Pancreas (tissue), 10 donors: Measurements from ENCODE around the gene TMBIM6. TPM values are rescaled to one million over a fixed set of nuclear protein-coding genes. Genes with fewer than 3 reads are reported as not detected.
"Not testable (repeated sequence)": the region's sequence is repeated elsewhere in the genome, so short reads cannot be mapped to it uniquely, and the experiment has no call there.

Source experiments
- ATAC-seq, 4 donors: fragments of 200-7000 bp; cut with Tn5 transposase; one replicate each; pipeline versions ENCODE4 v1.8.0 to v1.9.1; 2020; ENCODE audit warnings: mild to moderate bottlenecking in 4 of 4, moderate library complexity in 4 of 4
- DNase-seq, 6 donors: peaks; one replicate each; pipeline ENCODE4 v3.0.0-alpha.2; 2020
- FAIRE-seq: peaks from 2 replicates; lab custom pipeline; 2012; peaks lifted over from hg19 to GRCh38; lab: Jason Lieb, UNC
- H3K27ac ChIP-seq, 4 donors: fragments of 200-600 bp; sonication (generic); 1 replicate in 3 of 4; 2 replicates in 1 of 4; pipeline versions ENCODE4 v1.5.0 to v1.8.0; 2020
- H3K27me3 ChIP-seq, 4 donors: fragments of 200-600 bp; one replicate each; pipeline ENCODE4 v1.8.0; 2021
- H3K36me3 ChIP-seq, 3 donors: fragments of 200-600 bp; sonication (generic) in 1 of 3; one replicate each; pipeline versions ENCODE4 v1.5.0 to v1.8.0; 2020 to 2021
- H3K4me1 ChIP-seq, 3 donors: fragments of 200-600 bp; one replicate each; pipeline ENCODE4 v1.8.0; 2021
- H3K4me3 ChIP-seq, 4 donors: fragments of 200-600 bp; sonication (generic) in 2 of 4; one replicate each; pipeline versions ENCODE4 v1.5.0 to v1.8.0; 2020 to 2021
- H3K9me3 ChIP-seq, 4 donors: fragments of 200-600 bp; one replicate each; pipeline ENCODE4 v1.8.0; 2021
- CTCF ChIP-seq, 4 donors: fragments of 200-600 bp; sonication (generic) in 3 of 4; IDR thresholded peaks; one replicate each; pipeline versions ENCODE4 v1.5.0 to v1.8.0; 2021; ENCODE audit warnings: antibody characterized with exemption in 4 of 4
- WGBS, 2 donors: extraction: QIAGEN DNeasy Blood & Tissue Kit; methylation state at CpG; one replicate each; pipeline ENCODE4 v1.1.7; 2013; 5-methylcytosine and 5-hydroxymethylcytosine counted together
- intact Hi-C, 3 donors: fragments of 100-400 bp; cut with DNase I; formaldehyde crosslinking; loops; one replicate each; pipeline versions ENCODE4 v1.11.1 to v1.14.2; 2022
- polyA plus RNA-seq, 2 donors: library from polyadenylated mRNA; stranded (reverse); fragments of 200-250 nt; gene quantifications; one replicate each; pipeline ENCODE4 v1.2.3, GENCODE V29; 2013
- total RNA-seq, 6 donors: library from RNA; stranded (reverse); fragmentation: NEBNext Ultra II Directional in 4 of 6; extraction: Animal tissue kit (Norgen Biotek cat#: 25700) in 4 of 6; gene quantifications; one replicate each; pipeline versions ENCODE4 v1.2.1 to v1.2.4, GENCODE V29; 2021 to 2023
- donor health status: healthy with polysubstance abuse.
- donor health status: DM: no; HTN: no; CAD: no; lungs with moderate emphysema.
- donor health status: DM: no; HTN: no; CAD: no.
- donor health status: control.
- donor health status: control.
- donor health status: Bipolar disorder and iron deficiency.
- donor health status: DM: yes; HTN: yes; CAD: no.
- donor health status: DM: no; HTN: no; CAD: no.
- donor health status: DM: no; HTN: no; CAD: no.
- donor health status: DM: yes; HTN: yes; CAD: no.

TMBIM6 gene
- total and polyA plus RNA-seq, 8 donors = 71.1 to 367 (median 256) TPM

- no peaks in the 10 kb centered on the region for H3K4me1 ChIP-seq
- WGBS, 2 donors = 47 to 49% methylated on average over 8 of the region's 8 CpGs
- peak in 3 of 4 donors; percentile 28 to 33 (median 33) for TF ChIP-seq CTCF (IDR thresholded peaks at IDR 0.05)
- H3K36me3 ChIP-seq = peaks cover 5 to 60% (median 53%) of the 10 kb centered on the region in 3 donors
- H3K9me3 ChIP-seq = no peaks in the 10 kb centered on the region
- no peak for FAIRE-seq
- no peaks in the 10 kb centered on the region for H3K27me3 ChIP-seq
- intact Hi-C loops = no loop called here
- no peak overlapping the region for H3K27ac ChIP-seq
- DNase-seq = peak in 5 of 6 donors; percentile 35 to 81 (median 62)
- peak in 3 of 4 donors; percentile 65 to 81 (median 79) for ATAC-seq
- no peak overlapping the region for H3K4me3 ChIP-seq
These were observed 21.7 kb downstream of the TMBIM6 start for GRCh38 chr12:49763006-49763591.

GRCh38 chr12:49764126-49764525 is 22.8 kb downstream of the TMBIM6 start:
- ATAC-seq = no peak
- intact Hi-C loops = no loop called here

DNA sequence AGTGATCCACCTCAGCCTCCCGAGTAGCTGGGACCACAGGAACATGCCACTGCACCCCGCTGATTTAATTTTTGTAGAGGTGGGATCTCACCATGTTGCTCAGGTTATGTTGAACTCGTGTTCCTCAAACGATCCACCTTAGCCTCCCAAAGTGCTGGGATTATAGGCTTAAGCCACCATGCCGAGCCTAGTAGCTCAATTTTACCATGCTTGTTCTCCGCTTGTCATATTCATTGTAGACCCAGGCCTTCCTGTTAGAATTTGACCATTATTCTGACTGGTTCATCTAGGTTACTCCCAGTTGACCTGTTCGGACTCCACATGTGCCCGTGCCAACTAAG is 24.7 kb downstream of the TMBIM6 start:
- TF ChIP-seq CTCF (IDR thresholded peaks at IDR 0.05) = no peak

More at GRCh38 chr12:49764126-49764525, 22.8 kb downstream of the TMBIM6 start:
- no peak overlapping the region for H3K27ac ChIP-seq
- DNase-seq = no peak
- H3K9me3 ChIP-seq = no peaks in the 10 kb centered on the region
- 81 to 88% methylated on average over 3 of the region's 3 CpGs for WGBS, 2 donors
- no peak for TF ChIP-seq CTCF (IDR thresholded peaks at IDR 0.05)
- no peak overlapping the region for H3K4me3 ChIP-seq
- no peaks in the 10 kb centered on the region for H3K4me1 ChIP-seq
- no peak for FAIRE-seq
- peaks cover 5 to 50% (median 43%) of the 10 kb centered on the region in 3 donors for H3K36me3 ChIP-seq
- no peaks in the 10 kb centered on the region for H3K27me3 ChIP-seq

DNA sequence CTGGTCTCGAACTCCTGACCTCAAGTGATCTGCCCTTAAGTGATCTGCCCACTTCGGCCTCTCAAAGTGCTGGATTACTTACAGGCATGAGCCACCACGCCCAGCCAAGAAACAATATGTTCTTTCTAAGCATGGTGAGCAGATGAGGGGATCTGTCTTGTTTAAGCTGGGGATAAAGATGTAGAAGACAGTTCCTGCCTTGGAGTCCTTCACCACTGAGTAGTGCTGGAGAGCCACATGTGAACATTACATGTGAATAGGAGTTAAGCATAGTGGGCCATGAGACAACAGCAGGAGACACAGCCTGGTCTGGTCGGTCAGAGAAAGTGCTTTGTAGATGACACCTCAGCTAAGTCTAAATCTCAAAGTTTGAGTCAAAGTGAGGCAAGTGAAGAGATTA is 26.0 kb downstream of the TMBIM6 start:
- FAIRE-seq = no peak
- H3K4me1 ChIP-seq = no peaks in the 10 kb centered on the region
- H3K27ac ChIP-seq = no peak overlapping the region
- no peaks in the 10 kb centered on the region for H3K9me3 ChIP-seq
- intact Hi-C loops = no loop called here
- WGBS, 2 donors = 71 to 72% methylated on average over 4 of the region's 4 CpGs
- no peak overlapping the region for H3K4me3 ChIP-seq
- no peak for TF ChIP-seq CTCF (IDR thresholded peaks at IDR 0.05)
- peaks cover 2 to 20% (median 15%) of the 10 kb centered on the region in 3 donors for H3K36me3 ChIP-seq
- H3K27me3 ChIP-seq = no peaks in the 10 kb centered on the region
- ATAC-seq = no peak
- DNase-seq = no peak

More for the DNA sequence above, 24.7 kb downstream of the TMBIM6 start:
- intact Hi-C loops = no loop called here
- no peak for ATAC-seq
- Histone ChIP-seq H3K4me1 (no peaks in the 10 kb centered on the region), H3K4me3 (no peak overlapping the region), H3K27me3 (no peaks in the 10 kb centered on the region), H3K9me3 (no peaks in the 10 kb centered on the region), H3K36me3 (peaks cover 4 to 32% (median 25%) of the 10 kb centered on the region in 3 donors), H3K27ac (no peak overlapping the region)
- 81 to 90% methylated on average over 8 of the region's 8 CpGs for WGBS, 2 donors
- no peak for FAIRE-seq
- no peak for DNase-seq

- not testable (repeated sequence) for H3K4me1 ChIP-seq, H3K27me3 ChIP-seq, H3K4me3 ChIP-seq, DNase-seq, ATAC-seq, H3K9me3 ChIP-seq, H3K27ac ChIP-seq, FAIRE-seq, H3K36me3 ChIP-seq
- intact Hi-C loops = loop anchor here in 1 of 3 donors (10.0 kb wide), 1 partner anchor 62 kb away; no protein-coding TSS in a partner anchor
- WGBS, 2 donors = 77 to 93% methylated on average over 6 of the region's 7 CpGs
These were observed 31.7 kb downstream of the TMBIM6 start for GRCh38 chr12:49773102-49773501.
